SK-N-SH treated with all-trans-retinoic acid at 6 μM for 48 hours (cell line): ENCODE data around the gene ZNF610.

ENCODE experiments used
- ATAC-seq: fragments of 200-7000 bp; cut with Tn5 transposase; 3 replicates; pipeline ENCODE4 v1.9.1; 2020; ENCODE audit warnings: mild to moderate bottlenecking, moderate library complexity
- ARNTL ChIP-seq: fragments of 450-650 bp; formaldehyde crosslinking; IDR thresholded peaks from 2 replicates; pipeline ENCODE4 v1.5.0; 2020; ENCODE audit warnings: low read depth, mild to moderate bottlenecking, moderate library complexity, borderline replicate concordance
- BACH2 ChIP-seq: fragments of 250-450 bp; sonication (Bioruptor Pico); IDR thresholded peaks from 2 replicates; pipeline ENCODE4 v1.9.0; 2021; ENCODE audit warnings: mild to moderate bottlenecking, borderline replicate concordance
- ESRRG ChIP-seq: fragments of 250-450 bp; sonication (Bioruptor Pico); IDR thresholded peaks from 2 replicates; pipeline ENCODE4 v1.6.1; 2021; ENCODE audit warnings: mild to moderate bottlenecking
- GLIS3 ChIP-seq: fragments of 250-450 bp; sonication (Bioruptor Pico); IDR thresholded peaks from 2 replicates; pipeline ENCODE4 v1.5.0; 2020; ENCODE audit warnings: mild to moderate bottlenecking, moderate library complexity
- ISL1 ChIP-seq: fragments of 250-450 bp; sonication (Bioruptor Pico); IDR thresholded peaks from 2 replicates; pipeline ENCODE4 v2.1.2; 2022; ENCODE audit warnings: mild to moderate bottlenecking, moderate library complexity
- OSR1 ChIP-seq: fragments of 250-450 bp; sonication (Bioruptor Pico); IDR thresholded peaks from 2 replicates; pipeline ENCODE4 v1.8.0; 2022; ENCODE audit warnings: moderate library complexity, mild to moderate bottlenecking, inconsistent platforms
- PATZ1 ChIP-seq: fragments of 250-450 bp; sonication (Bioruptor Pico); IDR thresholded peaks from 2 replicates; pipeline ENCODE4 v1.8.0; 2020; ENCODE audit warnings: mild to moderate bottlenecking, moderate library complexity, borderline replicate concordance
- PPARA ChIP-seq: fragments of 250-450 bp; sonication (Bioruptor Pico); IDR thresholded peaks from 2 replicates; pipeline ENCODE4 v1.5.0; 2020; ENCODE audit warnings: mild to moderate bottlenecking, borderline replicate concordance
- RARB ChIP-seq: fragments of 250-450 bp; sonication (Bioruptor Pico); IDR thresholded peaks from 2 replicates; pipeline ENCODE4 v1.8.0; 2021; ENCODE audit warnings: mild to moderate bottlenecking, moderate library complexity
- SNAI2 ChIP-seq: fragments of 250-450 bp; sonication (Bioruptor Pico); IDR thresholded peaks from 2 replicates; pipeline ENCODE4 v1.5.0; 2020; ENCODE audit warnings: mild to moderate bottlenecking, moderate library complexity
- TOX ChIP-seq: fragments of 250-450 bp; sonication (Bioruptor Pico); IDR thresholded peaks from 2 replicates; pipeline ENCODE4 v1.8.0; 2021; ENCODE audit warnings: mild to moderate bottlenecking, moderate library complexity, borderline replicate concordance
- ZC3H10 ChIP-seq: fragments of 250-450 bp; sonication (Bioruptor Pico); IDR thresholded peaks from 2 replicates; pipeline ENCODE4 v1.5.1; 2021; ENCODE audit warnings: mild to moderate bottlenecking, moderate library complexity
- ZFP30 ChIP-seq: fragments of 450-650 bp; formaldehyde crosslinking; IDR thresholded peaks from 2 replicates; pipeline ENCODE4 v1.5.0; 2022; ENCODE audit warnings: mild to moderate bottlenecking, moderate library complexity
- ZNF565 ChIP-seq: fragments of 450-650 bp; formaldehyde crosslinking; conservative IDR thresholded peaks from 2 replicates; pipeline ENCODE4 v1.5.0; 2020; ENCODE audit warnings: low read depth, mild to moderate bottlenecking, moderate library complexity
- ZNF70 ChIP-seq: fragments of 450-650 bp; formaldehyde crosslinking; IDR thresholded peaks from 2 replicates; pipeline ENCODE4 v1.5.0; 2020; ENCODE audit warnings: mild to moderate bottlenecking, moderate library complexity
- TF ChIP-seq, protein P1 (sequence below): fragments of 250-450 bp; sonication (Bioruptor Pico); IDR thresholded peaks from 2 replicates; pipeline ENCODE4 v1.5.1; 2021; ENCODE audit warnings: mild to moderate bottlenecking, moderate library complexity
- TF ChIP-seq, protein P2 (sequence below): fragments of 250-450 bp; sonication (Bioruptor Pico); IDR thresholded peaks from 2 replicates; pipeline ENCODE4 v1.5.1; 2020; ENCODE audit warnings: low read depth, mild to moderate bottlenecking, moderate library complexity
- TF ChIP-seq, protein P3 (sequence below): fragments of 250-450 bp; sonication (Bioruptor Pico); IDR thresholded peaks from 2 replicates; pipeline ENCODE4 v1.8.0; 2021; ENCODE audit warnings: low read depth, mild to moderate bottlenecking, moderate library complexity, borderline replicate concordance

The ZNF610 gene

DNA sequence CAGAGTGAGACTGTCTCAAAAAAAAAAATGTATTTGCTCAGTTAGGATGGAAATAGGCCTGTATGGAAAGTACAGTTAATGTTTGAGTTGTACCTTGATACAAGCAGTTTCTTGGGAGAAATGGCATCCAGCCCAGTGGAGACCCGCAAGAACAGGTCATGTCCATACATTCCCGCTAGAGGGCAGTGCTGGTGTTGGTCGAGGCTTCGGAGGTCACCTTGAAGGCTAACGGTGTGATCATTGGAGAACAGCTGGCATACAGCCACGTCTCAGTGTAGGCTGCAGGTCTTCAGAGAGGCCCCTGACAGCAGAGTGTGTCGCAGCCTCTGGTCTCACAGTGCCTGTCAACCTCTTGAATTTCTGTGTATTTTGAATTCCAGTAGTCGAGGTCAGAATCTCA is 7.5 kb downstream of the ZNF610 start:
- ATAC-seq = no peak; the same call in 2 of the 3 replicates
- TF ChIP-seq, protein P1, sequence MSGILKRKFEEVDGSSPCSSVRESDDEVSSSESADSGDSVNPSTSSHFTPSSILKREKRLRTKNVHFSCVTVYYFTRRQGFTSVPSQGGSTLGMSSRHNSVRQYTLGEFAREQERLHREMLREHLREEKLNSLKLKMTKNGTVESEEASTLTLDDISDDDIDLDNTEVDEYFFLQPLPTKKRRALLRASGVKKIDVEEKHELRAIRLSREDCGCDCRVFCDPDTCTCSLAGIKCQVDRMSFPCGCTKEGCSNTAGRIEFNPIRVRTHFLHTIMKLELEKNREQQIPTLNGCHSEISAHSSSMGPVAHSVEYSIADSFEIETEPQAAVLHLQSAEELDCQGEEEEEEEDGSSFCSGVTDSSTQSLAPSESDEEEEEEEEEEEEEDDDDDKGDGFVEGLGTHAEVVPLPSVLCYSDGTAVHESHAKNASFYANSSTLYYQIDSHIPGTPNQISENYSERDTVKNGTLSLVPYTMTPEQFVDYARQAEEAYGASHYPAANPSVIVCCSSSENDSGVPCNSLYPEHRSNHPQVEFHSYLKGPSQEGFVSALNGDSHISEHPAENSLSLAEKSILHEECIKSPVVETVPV (CRISPR knock-in tag) = no peak
- TF ChIP-seq ARNTL (CRISPR knock-in tag) (no peak), GLIS3 (CRISPR knock-in tag) (no peak), ESRRG (CRISPR knock-in tag) (no peak), ZNF565 (CRISPR knock-in tag) (no peak)
- TF ChIP-seq, all 23 proteins: peak for 0

GRCh38 chr19:52345162-52345561 is 9.1 kb downstream of the ZNF610 start:
- ATAC-seq = no peak
- TF ChIP-seq PATZ1 (CRISPR knock-in tag) = no peak
- TF ChIP-seq RARB (CRISPR knock-in tag) = no peak
- TF ChIP-seq TOX (CRISPR knock-in tag) = no peak
- TF ChIP-seq ESRRG (CRISPR knock-in tag) = no peak
- TF ChIP-seq GLIS3 (CRISPR knock-in tag) = no peak
- TF ChIP-seq ZC3H10 (CRISPR knock-in tag) = no peak
- TF ChIP-seq ISL1 (CRISPR knock-in tag) = no peak
- TF ChIP-seq, protein P1 (CRISPR knock-in tag) = no peak
- TF ChIP-seq PPARA = no peak
- TF ChIP-seq, protein P2, sequence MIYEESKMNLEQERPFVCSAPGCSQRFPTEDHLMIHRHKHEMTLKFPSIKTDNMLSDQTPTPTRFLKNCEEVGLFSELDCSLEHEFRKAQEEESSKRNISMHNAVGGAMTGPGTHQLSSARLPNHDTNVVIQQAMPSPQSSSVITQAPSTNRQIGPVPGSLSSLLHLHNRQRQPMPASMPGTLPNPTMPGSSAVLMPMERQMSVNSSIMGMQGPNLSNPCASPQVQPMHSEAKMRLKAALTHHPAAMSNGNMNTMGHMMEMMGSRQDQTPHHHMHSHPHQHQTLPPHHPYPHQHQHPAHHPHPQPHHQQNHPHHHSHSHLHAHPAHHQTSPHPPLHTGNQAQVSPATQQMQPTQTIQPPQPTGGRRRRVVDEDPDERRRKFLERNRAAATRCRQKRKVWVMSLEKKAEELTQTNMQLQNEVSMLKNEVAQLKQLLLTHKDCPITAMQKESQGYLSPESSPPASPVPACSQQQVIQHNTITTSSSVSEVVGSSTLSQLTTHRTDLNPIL (CRISPR knock-in tag) = no peak
- TF ChIP-seq, protein P3, sequence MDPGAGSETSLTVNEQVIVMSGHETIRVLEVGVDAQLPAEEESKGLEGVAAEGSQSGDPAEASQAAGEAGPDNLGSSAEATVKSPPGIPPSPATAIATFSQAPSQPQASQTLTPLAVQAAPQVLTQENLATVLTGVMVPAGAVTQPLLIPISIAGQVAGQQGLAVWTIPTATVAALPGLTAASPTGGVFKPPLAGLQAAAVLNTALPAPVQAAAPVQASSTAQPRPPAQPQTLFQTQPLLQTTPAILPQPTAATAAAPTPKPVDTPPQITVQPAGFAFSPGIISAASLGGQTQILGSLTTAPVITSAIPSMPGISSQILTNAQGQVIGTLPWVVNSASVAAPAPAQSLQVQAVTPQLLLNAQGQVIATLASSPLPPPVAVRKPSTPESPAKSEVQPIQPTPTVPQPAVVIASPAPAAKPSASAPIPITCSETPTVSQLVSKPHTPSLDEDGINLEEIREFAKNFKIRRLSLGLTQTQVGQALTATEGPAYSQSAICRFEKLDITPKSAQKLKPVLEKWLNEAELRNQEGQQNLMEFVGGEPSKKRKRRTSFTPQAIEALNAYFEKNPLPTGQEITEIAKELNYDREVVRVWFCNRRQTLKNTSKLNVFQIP (CRISPR knock-in tag) = no peak

DNA sequence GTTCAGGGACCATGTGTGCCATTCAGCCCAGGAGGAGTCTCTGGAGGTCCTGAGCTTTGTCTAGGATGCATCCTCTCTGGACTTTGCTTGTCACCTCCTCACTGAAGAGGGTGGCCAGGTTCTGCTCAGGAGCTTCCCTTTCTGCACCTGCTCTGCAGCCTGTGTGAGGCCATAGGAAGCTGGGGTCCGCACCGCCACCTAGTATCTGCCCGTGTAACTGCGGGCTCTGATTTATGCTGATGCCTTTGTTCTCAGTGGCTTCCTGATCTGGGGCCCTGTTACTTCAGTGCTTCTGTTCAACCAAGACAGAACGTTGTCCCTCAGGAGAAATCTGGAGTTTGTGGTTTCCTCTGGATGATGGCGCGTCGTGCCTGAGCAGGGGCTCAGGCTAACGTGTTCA is 15.5 kb downstream of the ZNF610 start:
- TF ChIP-seq OSR1 (CRISPR knock-in tag) (no peak), TOX (CRISPR knock-in tag) (no peak), ZFP30 (CRISPR knock-in tag) (no peak), GLIS3 (CRISPR knock-in tag) (no peak), BACH2 (no peak), ZNF70 (no peak), PPARA (no peak), SNAI2 (CRISPR knock-in tag) (no peak)
- TF ChIP-seq, protein P2 (CRISPR knock-in tag) = no peak
- TF ChIP-seq, all 23 proteins: peak for 0
- no peak for ATAC-seq

- TF ChIP-seq RARB (CRISPR knock-in tag) (no peak), GLIS3 (CRISPR knock-in tag) (no peak), ZC3H10 (CRISPR knock-in tag) (no peak), ZFP30 (CRISPR knock-in tag) (no peak)
- TF ChIP-seq, protein P3 (CRISPR knock-in tag) = no peak
- TF ChIP-seq, all 23 proteins: peak for 0
- no peak for ATAC-seq
Observed at GRCh38 chr19:52366414-52366824, 30.4 kb downstream of the ZNF610 start.
